Sigmoid colon (tissue), 7 donors: ENCODE data around the gene SLF2. TPM values are rescaled to one million over a fixed set of nuclear protein-coding genes. Genes with fewer than 3 reads are reported as not detected.
A peak's percentile ranks its signal among the peaks of the same experiment; 100 is the strongest.

Experiments
- DNase-seq: peaks from one replicate; pipeline ENCODE4 v3.0.0-alpha.2; 2019
- H3K27ac ChIP-seq, 4 donors: fragments of 200-600 bp; sonication (generic); one replicate each; pipeline ENCODE4 v1.5.1; 2016 to 2019; ENCODE audit warnings: mild to moderate bottlenecking in 1 of 4
- H3K27me3 ChIP-seq, 3 donors: fragments of 200-600 bp; sonication (generic); one replicate each; pipeline ENCODE4 v1.5.1; 2019; ENCODE audit warnings: mild to moderate bottlenecking in 1 of 3
- H3K36me3 ChIP-seq, 4 donors: fragments of 200-600 bp; sonication (generic); one replicate each; pipeline ENCODE4 v1.5.1; 2016 to 2019
- H3K4me1 ChIP-seq, 4 donors: fragments of 200-600 bp; sonication (generic); one replicate each; pipeline ENCODE4 v1.5.1; 2017 to 2019
- H3K4me3 ChIP-seq, 4 donors: fragments of 200-600 bp; sonication (generic); one replicate each; pipeline ENCODE4 v1.5.1; 2017 to 2019; ENCODE audit warnings: mild to moderate bottlenecking in 2 of 4, moderate library complexity in 1 of 4
- H3K9me3 ChIP-seq, 4 donors: fragments of 200-600 bp in 3 of 4; sonication (generic) in 3 of 4; one replicate each; pipeline versions ENCODE4 v1.5.1 to v1.6.1; 2013 to 2019
- CTCF ChIP-seq, 4 experiments: fragments of 450-650 bp in 3 of 4; fragments of 200-600 bp in 1 of 4; IDR thresholded peaks; one replicate each; pipeline ENCODE4 v1.5.1; 2016 to 2019; ENCODE audit warnings: antibody characterized with exemption in 4 of 4, mild to moderate bottlenecking in 3 of 4, moderate library complexity in 2 of 4
- EP300 ChIP-seq, 4 donors: sonication (generic); formaldehyde crosslinking; IDR thresholded peaks; one replicate each; pipeline ENCODE4 v1.6.1; 2017; ENCODE audit warnings: antibody characterized with exemption in 4 of 4
- POLR2A ChIP-seq, 2 donors: fragments of 450-650 bp; IDR thresholded peaks; one replicate each; pipeline ENCODE4 v1.6.1; 2016; ENCODE audit warnings: antibody characterized with exemption in 2 of 2, mild to moderate bottlenecking in 2 of 2, moderate library complexity in 2 of 2
- POLR2AphosphoS5 ChIP-seq, 4 donors: sonication (generic); formaldehyde crosslinking; IDR thresholded peaks; one replicate each; pipeline ENCODE4 v1.6.1; 2017; ENCODE audit warnings: antibody characterized with exemption in 4 of 4
- WGBS, 2 donors: extraction: QIAGEN DNeasy Blood & Tissue Kit; methylation state at CpG; one replicate each; pipeline ENCODE4 v1.1.7; 2013; 5-methylcytosine and 5-hydroxymethylcytosine counted together
- intact Hi-C: fragments of 100-400 bp; cut with DNase I; formaldehyde crosslinking; loops from one replicate; pipeline ENCODE4 v1.15.1; 2023
- polyA plus RNA-seq, 3 donors: library from polyadenylated mRNA; stranded (reverse); fragments of 200-250 nt; gene quantifications; one replicate each; pipeline ENCODE4 v1.2.3, GENCODE V29; 2013
- total RNA-seq, 4 donors: library from RNA; depleted of rRNA; stranded (reverse); fragments of >200 nt; gene quantifications; one replicate each; pipeline ENCODE4 v1.1.0, GENCODE V29; 2016
- donor health status: healthy with polysubstance abuse.
- donor health status: Bipolar disorder and iron deficiency.
- donor health status: healthy.

Gene SLF2
- total and polyA plus RNA-seq, 7 donors: 3.2 to 49.9 (median 31.8) TPM

- H3K27me3 ChIP-seq: no peaks in the 10 kb centered on the region
- 49 to 65% methylated on average over 10 of the region's 10 CpGs for WGBS, 2 donors
- peaks cover 0 to 40% (median 10%) of the 10 kb centered on the region in 4 donors for H3K36me3 ChIP-seq
- intact Hi-C loops: loop anchor here (1.0 kb wide), 1 partner anchor 19 kb away; no protein-coding TSS in a partner anchor
- no peaks in the 10 kb centered on the region for H3K9me3 ChIP-seq
- H3K4me3 ChIP-seq: no peak overlapping the region
- peak; percentile 66 for DNase-seq
- peaks cover 0 to 27% (median 16%) of the 10 kb centered on the region in 4 donors for H3K4me1 ChIP-seq
- TF ChIP-seq POLR2A (IDR thresholded peaks at IDR 0.05) (no peak), CTCF (IDR thresholded peaks at IDR 0.05) (peak; percentile 62 to 78 (median 70))
- no peak overlapping the region for H3K27ac ChIP-seq
These were observed 81.4 kb downstream of the SLF2 start for GRCh38 chr10:100993986-100994708.

- H3K27me3 ChIP-seq: no peaks in the 10 kb centered on the region
- DNase-seq: no peak
- 77 to 78% methylated on average over 6 of the region's 6 CpGs for whole genome bisulfite sequencing, 2 donors
- H3K4me1 ChIP-seq: peaks cover 0 to 24% (median 16%) of the 10 kb centered on the region in 4 donors
- no peaks in the 10 kb centered on the region for H3K9me3 ChIP-seq
- peaks cover 0 to 30% (median 10%) of the 10 kb centered on the region in 4 donors for H3K36me3 ChIP-seq
- no peak overlapping the region for H3K4me3 ChIP-seq
- intact Hi-C loops: loop anchor here (5.0 kb wide), 1 partner anchor 83 kb away; the partner anchor contains the start of gene SLF2
- TF ChIP-seq EP300 (IDR thresholded peaks at IDR 0.05) (no peak), CTCF (IDR thresholded peaks at IDR 0.05) (no peak), POLR2A (IDR thresholded peaks at IDR 0.05) (no peak), POLR2AphosphoS5 (IDR thresholded peaks at IDR 0.05) (no peak)
- H3K27ac ChIP-seq: no peak overlapping the region
These were observed 82.4 kb downstream of the SLF2 start for GRCh38 chr10:100995181-100995580.

GRCh38 chr10:100996678-100997359 is 84.1 kb downstream of the SLF2 start:
- peak; percentile 75 for DNase-seq
- Histone ChIP-seq H3K27ac (peak overlapping the region; percentile 99 to 100 (median 100)), H3K4me3 (peak overlapping the region; percentile 80 to 90 (median 90)), H3K9me3 (no peaks in the 10 kb centered on the region), H3K36me3 (peaks cover 0 to 14% (median 2%) of the 10 kb centered on the region in 4 donors), H3K4me1 (peaks cover 0 to 39% (median 31%) of the 10 kb centered on the region in 4 donors), H3K27me3 (no peaks in the 10 kb centered on the region)
- intact Hi-C loops: loop anchor here (5.0 kb wide), 1 partner anchor 85 kb away; the partner anchor contains the start of gene SLF2
- WGBS, 2 donors: 3 to 4% methylated on average over 46 of the region's 46 CpGs
- no peak for TF ChIP-seq POLR2AphosphoS5 (IDR thresholded peaks at IDR 0.05)
- TF ChIP-seq EP300 (IDR thresholded peaks at IDR 0.05): no peak
- no peak for TF ChIP-seq POLR2A (IDR thresholded peaks at IDR 0.05)
- no peak for TF ChIP-seq CTCF (IDR thresholded peaks at IDR 0.05)

- WGBS, 2 donors: 0% methylated on average over 66 of the region's 66 CpGs
These were observed 84.8 kb downstream of the SLF2 start for GRCh38 chr10:100997360-100998182.

More at GRCh38 chr10:100997360-100998182, 84.8 kb downstream of the SLF2 start:
- H3K9me3 ChIP-seq: no peaks in the 10 kb centered on the region
- intact Hi-C loops: loop anchor here (5.0 kb wide), 1 partner anchor 85 kb away; the partner anchor contains the start of gene SLF2
- H3K27ac ChIP-seq: peak overlapping the region; percentile 99 to 100 (median 100)
- peaks cover 0 to 14% (median 3%) of the 10 kb centered on the region in 4 donors for H3K36me3 ChIP-seq
- peaks cover 0 to 46% (median 38%) of the 10 kb centered on the region in 4 donors for H3K4me1 ChIP-seq
- H3K27me3 ChIP-seq: no peaks in the 10 kb centered on the region
- peak; percentile 91 for DNase-seq
- peak; percentile 78 to 97 (median 94) for TF ChIP-seq CTCF (IDR thresholded peaks at IDR 0.05)
- TF ChIP-seq POLR2A (IDR thresholded peaks at IDR 0.05): peak in 1 of 2 donors; percentile 18
- peak in 3 of 4 donors; percentile 4 to 35 (median 11) for TF ChIP-seq POLR2AphosphoS5 (IDR thresholded peaks at IDR 0.05)
- TF ChIP-seq EP300 (IDR thresholded peaks at IDR 0.05): no peak
- H3K4me3 ChIP-seq: peak overlapping the region; percentile 80 to 90 (median 90)
